ENCODE results near the gene IL11.

Gene IL11

GRCh38 chr19:55353803-55354697 is 16.2 kb downstream of the IL11 start:
- FAIRE-seq (no peak), DNase-seq (ENCODE audit: insufficient read length, low spot score) (peak; percentile 78)

GRCh38 chr19:55353356-55353802 is 16.9 kb downstream of the IL11 start:
- FAIRE-seq (no peak), DNase-seq (ENCODE audit: insufficient read length, low spot score) (no peak)

DNA sequence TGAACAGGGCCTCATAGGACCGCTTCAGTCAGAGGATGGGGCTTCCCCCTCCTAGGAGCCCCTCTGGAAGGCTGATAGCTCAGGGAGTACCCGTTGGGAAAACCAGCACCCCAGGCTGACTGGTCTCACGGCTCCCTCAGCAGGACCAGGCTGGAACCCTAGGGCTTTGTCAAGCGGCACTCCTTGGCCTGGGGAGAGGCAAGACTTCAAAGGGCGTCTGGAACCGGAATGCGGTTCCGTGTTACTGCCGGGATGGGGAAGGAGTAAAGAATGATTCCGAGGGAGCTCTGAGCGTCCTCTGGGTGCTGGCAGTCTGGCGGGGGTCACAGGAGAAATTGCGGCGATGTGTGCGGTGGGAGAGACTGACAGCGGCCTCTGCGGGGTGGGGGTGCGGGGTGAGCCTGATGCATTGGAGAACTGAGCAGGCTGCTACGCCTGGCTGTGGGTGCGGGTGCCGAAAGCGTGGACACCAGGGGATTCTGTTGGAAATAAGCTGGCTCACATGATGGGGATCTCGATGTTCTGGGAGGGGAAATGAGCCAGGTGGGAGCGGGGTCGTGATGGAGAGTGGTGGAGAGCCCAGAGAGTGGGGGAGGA is 17.6 kb downstream of the IL11 start:
- no peak for FAIRE-seq
- no peak for DNase-seq (ENCODE audit: insufficient read length, low spot score)

GRCh38 chr19:55352040-55352439 is 18.2 kb downstream of the IL11 start:
- FAIRE-seq (no peak), DNase-seq (ENCODE audit: insufficient read length, low spot score) (no peak)

DNA sequence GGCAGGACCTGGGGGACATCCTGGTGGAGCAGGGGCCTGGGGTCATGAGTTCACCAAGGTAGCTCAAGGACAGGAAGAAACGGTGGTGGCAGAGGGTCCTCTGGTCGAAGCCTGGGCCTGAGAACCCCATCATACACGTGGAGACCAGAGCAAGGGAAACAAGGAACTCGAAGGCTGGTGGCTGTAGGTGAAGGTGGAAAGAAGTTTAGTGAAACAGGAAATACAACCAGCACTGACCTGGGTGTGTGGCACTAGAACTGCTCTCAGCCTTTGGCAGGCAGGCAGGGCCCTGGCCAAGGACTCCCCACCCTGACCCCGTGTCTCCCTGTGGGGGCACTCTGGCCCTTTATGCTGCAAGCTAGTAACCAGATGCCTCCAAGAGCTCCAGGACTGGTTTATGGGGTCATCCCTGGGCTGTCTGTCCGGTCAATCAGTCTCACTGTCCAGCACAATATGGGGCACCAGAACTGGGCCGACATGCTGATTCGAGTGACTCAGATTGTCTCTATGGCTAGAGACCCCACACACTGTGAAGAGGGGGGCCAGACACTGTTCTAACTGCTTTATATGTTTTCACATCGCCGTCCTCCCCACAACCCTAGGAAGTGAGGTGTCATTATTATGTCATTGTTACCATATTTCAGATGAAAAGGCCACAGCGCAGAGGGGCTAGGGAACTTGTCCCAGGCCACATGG is 19.5 kb downstream of the IL11 start:
- no peak for FAIRE-seq

DNA sequence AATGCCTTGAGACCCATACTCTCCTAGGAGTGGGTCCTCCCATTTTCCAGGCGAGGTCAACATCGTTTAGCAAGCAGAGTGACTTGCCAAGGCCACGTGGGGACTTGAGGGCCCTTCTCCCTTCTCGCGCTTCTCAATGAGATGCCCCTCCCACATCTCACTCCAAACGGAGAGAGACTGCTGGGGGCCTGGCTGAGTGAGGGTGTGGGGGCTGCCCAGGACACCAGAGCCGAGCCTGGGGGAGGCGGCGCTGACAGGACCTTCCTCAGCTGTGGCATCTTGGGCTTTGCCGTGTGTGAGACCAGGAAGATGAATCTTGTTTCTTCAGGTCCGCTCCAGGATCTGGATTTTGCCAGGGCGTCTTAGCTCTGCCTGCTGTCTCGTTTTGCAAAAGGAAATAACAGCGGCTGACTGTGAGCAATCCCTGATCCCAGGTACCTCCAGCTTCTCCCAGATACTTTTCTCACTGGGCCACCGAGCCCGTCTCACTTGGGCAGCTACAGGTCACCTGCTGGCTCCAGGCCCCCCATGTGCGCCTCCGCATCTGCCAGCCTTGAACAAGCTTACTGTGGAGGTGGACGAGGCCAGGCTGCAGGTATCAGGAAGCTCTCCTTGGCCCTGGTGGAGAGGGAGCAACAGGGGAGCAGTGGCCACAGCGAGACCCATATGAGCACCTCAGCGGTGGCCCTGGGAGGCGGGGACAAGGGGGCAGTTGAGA is 21.8 kb downstream of the IL11 start:
- no peak for FAIRE-seq
- no peak for DNase-seq (ENCODE audit: insufficient read length, low spot score)

More for the DNA sequence above, 19.5 kb downstream of the IL11 start:
- no peak for DNase-seq (ENCODE audit: insufficient read length, low spot score)

GRCh38 chr19:55347442-55348009 is 22.7 kb downstream of the IL11 start:
- no peak for DNase-seq (ENCODE audit: insufficient read length, low spot score)
- no peak for FAIRE-seq

DNA sequence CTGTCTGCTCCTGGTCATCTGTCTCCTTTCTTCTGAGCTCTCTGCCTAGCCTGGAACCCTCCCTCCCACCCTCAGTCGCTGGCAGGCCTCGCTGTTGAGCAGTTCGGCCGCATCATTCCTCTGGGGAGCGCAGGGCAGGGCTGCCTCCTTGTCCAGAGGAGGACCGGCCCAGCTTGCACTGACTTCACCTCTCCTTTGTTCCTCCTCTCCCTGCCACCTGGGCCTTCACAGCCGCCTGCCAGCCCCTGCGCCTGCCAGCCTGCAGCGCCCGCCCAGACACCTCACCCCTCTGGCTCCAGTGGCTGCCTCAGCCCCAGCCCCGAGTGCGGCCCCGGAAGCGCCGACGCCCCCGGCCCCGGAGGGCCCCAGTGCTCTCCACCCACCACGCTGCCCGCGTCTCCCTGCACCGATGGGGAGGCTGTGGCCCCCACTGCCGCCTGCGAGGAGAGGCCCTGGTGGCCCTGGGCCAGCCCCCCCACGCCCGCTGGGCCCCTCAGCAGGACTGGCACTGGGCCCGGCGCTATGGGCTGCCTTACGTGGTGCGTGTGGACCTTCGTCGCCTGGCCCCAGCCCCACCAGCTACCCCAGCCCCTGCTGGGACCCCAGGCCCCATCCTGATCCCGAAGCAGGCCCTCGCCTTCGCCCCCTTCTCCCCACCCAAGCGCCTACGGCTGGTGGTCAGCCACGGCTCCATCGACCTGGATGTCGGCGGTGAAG is 23.4 kb downstream of the IL11 start:
- no peak for DNase-seq (ENCODE audit: insufficient read length, low spot score)
- FAIRE-seq, result no peak

DNA sequence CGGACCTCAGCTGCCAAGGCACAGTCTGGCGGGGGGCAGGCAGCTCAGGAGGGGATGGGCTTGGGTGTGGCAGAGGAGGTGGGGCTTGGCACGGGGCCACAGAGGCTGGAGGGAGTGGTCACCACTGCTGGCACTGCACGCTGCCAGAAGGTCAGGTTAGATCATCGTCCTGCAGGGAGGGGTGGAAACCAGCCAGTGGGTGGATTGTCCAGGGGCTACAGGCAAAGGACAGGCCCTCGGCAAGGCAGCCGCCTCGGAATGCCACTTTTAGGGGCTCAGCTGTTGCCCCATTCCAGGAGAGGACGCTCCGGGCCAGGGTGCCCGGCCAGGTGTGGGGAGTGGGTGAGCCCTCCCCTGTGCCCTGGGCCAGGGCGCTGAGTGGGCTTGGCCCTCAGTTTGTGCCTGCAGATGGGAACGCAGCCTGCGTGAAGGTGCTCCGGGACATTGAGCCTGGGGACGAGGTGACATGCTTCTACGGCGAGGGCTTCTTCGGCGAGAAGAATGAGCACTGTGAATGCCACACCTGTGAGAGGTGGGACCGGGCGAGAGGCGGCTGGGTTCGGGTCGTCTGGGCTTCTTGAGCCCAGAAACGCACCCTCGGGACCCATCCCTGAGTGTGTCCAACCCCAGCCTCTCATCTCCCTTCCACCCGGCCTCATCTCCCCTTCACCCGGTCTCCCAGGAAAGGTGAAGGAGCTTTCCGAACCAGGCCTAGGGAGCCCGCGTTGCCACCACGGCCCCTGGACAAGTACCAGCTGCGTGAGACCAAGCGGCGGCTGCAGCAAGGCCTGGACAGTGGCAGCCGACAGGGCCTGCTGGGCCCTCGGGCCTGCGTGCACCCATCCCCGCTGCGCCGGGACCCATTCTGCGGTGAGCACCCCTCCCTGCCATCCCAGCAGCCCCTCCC is 24.2 kb downstream of the IL11 start:
- DNase-seq (ENCODE audit: insufficient read length, low spot score) (no peak), FAIRE-seq (no peak)

DNA sequence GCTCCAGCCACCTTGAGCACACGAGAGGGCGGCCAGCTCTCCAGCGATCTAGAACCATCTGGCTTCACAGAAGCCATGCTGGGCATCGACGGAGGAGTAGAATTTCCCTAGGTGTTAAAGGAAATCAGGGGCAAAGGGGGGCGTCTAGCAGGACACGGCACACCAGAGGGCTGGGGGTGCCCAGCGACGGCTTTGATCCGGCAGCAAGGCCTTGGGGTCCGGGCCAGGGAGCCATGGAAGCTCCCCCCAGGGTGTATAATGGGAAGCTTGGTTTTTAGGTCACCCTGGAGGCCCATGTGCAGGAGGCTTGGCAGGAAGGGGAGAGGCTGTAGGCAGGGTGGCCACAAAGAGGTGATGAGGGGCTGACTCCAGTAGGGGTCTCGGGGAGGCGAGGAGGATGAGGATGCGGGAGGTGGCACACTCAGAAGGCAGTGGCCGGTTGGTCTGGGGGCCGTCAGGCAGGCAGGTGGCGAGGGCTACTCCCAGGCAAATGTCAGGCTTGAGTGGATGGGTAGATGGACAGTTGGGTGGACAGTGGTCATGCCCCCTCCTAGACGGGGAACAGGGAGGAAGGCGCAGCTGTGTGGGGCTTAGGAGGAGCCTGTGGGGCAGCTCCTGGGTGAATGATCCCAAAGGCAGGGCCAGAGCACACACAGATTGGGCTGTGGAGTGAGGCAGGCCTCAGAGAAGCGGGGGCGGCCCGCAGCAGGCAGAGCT is 25.0 kb downstream of the IL11 start:
- FAIRE-seq, result no peak
- DNase-seq (ENCODE audit: insufficient read length, low spot score), result no peak

DNA sequence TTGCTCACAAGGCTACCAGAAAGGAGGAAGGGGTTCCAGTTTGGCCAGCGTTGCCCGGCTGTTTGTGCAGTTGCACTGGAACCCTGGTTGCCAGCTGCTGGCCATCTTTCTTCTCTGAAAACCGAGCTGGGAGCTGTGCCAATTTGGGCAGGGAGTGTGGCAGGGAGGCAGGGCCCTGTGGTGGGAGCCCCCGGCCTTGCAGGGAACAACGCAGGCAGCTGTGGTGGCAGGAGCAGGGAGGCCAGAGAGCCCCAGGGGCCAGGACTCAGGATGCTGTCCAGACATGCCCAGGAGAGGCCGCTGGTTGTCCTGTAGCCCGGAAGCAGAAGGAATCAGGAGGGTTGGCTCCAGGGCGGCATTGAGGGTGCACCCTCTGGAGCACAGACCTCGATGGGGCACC is 25.8 kb downstream of the IL11 start:
- DNase-seq (ENCODE audit: insufficient read length, low spot score), result no peak

DNA sequence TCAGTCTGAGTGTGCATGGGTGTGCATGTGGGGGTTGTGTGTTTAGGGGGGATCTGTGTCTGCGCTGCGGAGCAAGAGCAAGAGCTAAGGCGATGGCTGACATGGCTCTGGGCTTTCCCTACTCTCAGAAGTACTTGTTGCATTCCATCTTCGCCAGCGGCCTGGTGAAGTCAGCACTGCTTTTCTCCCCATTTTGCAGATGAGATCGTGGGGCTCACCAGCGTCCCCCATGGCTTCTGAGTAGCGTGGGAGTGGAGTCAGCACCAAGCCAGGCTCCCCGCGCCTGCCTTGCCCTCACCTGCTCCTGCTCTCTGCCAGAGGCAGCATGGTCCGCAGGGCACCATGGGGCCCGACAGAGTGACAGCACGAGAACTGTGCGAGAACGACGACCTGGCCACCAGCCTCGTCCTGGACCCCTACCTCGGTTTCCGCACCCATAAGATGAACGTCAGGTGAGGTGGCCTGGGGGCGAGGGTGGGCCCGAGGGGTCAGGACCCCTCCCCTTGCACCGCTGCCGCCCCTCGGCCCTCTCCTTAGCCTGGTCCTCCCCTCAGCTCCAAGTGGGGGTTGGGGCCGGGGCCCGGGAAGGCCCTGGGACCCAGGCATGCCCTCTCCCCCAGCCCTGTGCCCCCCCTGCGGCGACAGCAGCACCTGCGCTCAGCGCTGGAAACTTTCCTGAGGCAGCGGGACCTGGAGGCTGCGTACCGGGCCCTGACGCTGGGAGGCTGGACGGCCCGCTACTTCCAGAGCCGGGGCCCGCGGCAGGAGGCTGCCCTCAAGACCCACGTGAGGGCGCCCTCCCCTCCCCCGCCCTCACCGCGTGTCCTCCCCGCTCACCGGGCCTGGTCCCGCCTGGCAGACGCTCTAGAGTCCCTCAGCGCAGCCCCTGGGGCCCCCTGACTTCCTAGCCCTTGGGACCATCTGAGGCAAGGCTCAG is 28.4 kb downstream of the IL11 start:
- DNase-seq (ENCODE audit: insufficient read length, low spot score) (no peak), FAIRE-seq (no peak)

More for the DNA sequence above, 25.8 kb downstream of the IL11 start:
- FAIRE-seq, result no peak

- FAIRE-seq, result peak; percentile 64
These were observed 29.1 kb downstream of the IL11 start for GRCh38 chr19:55341171-55341588.

GRCh38 chr19:55340784-55341147 is 29.5 kb downstream of the IL11 start:
- DNase-seq (ENCODE audit: insufficient read length, low spot score) (no peak), FAIRE-seq (no peak)

More at GRCh38 chr19:55341171-55341588, 29.1 kb downstream of the IL11 start:
- peak; percentile 97 for DNase-seq (ENCODE audit: insufficient read length, low spot score)

- FAIRE-seq (no peak), DNase-seq (ENCODE audit: insufficient read length, low spot score) (no peak)
These were observed 30.1 kb downstream of the IL11 start for GRCh38 chr19:55339889-55340783.
